ENCODE data around the gene USP31.
A peak's percentile ranks its signal among the peaks of the same experiment; 100 is the strongest.

The USP31 gene

DNA sequence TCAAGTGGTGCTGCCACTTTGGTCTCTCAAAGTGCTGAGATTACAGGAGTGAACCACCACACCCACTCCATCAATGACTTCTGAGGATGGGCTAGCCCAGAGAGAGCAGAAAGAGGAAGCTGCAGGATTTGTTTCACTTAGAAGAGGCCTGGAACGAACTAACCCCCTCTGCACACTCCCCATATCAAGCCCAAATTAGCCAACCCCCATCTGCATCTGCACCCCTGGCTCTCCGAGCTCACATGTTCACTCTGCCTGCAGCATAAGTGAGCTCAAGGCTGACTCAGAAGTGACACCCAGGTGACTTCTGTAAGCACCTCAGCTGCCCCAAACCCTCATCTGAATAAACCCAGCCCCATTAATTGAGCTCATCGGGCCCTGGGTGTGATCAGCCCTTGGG is 38.1 kb upstream of the USP31 start:
- Histone ChIP-seq H3K4me3 (ENCODE audit: low read depth, low read length) (no peak overlapping the region), H3K36me3 (no peaks in the 10 kb centered on the region), H3K9me3 (no peaks in the 10 kb centered on the region), H3K27me3 (peaks cover 50% of the 10 kb centered on the region), H3K4me1 (no peaks in the 10 kb centered on the region)
- TF ChIP-seq, protein P1, sequence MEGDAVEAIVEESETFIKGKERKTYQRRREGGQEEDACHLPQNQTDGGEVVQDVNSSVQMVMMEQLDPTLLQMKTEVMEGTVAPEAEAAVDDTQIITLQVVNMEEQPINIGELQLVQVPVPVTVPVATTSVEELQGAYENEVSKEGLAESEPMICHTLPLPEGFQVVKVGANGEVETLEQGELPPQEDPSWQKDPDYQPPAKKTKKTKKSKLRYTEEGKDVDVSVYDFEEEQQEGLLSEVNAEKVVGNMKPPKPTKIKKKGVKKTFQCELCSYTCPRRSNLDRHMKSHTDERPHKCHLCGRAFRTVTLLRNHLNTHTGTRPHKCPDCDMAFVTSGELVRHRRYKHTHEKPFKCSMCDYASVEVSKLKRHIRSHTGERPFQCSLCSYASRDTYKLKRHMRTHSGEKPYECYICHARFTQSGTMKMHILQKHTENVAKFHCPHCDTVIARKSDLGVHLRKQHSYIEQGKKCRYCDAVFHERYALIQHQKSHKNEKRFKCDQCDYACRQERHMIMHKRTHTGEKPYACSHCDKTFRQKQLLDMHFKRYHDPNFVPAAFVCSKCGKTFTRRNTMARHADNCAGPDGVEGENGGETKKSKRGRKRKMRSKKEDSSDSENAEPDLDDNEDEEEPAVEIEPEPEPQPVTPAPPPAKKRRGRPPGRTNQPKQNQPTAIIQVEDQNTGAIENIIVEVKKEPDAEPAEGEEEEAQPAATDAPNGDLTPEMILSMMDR (IDR thresholded peaks at IDR 0.05; ENCODE audit: low read depth, low read length), result no peak
- no peak for DNase-seq

DNA sequence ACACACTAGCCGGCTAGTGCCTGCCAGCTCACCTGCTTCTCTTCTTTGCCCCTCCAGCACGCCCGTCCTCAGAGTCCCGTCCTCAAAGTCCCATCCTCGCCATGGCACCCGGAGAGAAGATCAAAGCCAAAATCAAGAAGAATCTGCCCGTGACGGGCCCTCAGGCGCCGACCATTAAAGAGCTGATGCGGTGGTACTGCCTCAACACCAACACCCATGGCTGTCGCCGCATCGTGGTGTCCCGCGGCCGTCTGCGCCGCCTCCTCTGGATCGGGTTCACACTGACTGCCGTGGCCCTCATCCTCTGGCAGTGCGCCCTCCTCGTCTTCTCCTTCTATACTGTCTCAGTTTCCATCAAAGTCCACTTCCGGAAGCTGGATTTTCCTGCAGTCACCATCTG is 36.9 kb upstream of the USP31 start:
- Histone ChIP-seq H3K4me1 (no peaks in the 10 kb centered on the region), H3K27me3 (peaks cover 61% of the 10 kb centered on the region), H3K36me3 (no peaks in the 10 kb centered on the region), H3K4me3 (ENCODE audit: low read depth, low read length) (no peak overlapping the region), H3K9me3 (no peaks in the 10 kb centered on the region)
- TF ChIP-seq, protein P1 (IDR thresholded peaks at IDR 0.05; ENCODE audit: low read depth, low read length), result no peak
- no peak for DNase-seq

DNA sequence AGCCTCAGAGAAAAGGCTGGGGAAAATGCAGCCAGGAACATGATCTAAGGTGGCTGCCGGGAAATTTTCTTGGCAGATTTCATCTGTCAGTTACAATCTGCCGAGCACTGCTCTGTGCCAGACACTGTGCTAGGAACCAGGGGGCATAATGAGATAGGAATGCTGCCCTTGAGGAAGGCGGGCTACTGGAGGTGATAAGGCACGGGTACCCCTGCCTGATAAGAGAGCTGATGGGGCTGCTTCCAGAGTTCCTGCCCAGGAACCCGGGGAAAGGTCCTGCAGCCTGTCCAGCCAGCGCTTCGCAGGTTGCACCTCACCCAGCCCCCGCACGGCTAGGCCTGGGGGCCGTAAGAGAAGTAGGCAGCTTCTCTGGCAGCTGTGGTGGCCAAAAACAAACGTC is 36.4 kb upstream of the USP31 start:
- Histone ChIP-seq H3K9me3 (no peaks in the 10 kb centered on the region), H3K4me3 (ENCODE audit: low read depth, low read length) (no peak overlapping the region), H3K36me3 (no peaks in the 10 kb centered on the region), H3K27me3 (peaks cover 64% of the 10 kb centered on the region), H3K4me1 (no peaks in the 10 kb centered on the region)
- no peak for DNase-seq
- TF ChIP-seq, protein P1 (IDR thresholded peaks at IDR 0.05; ENCODE audit: low read depth, low read length), result no peak

DNA sequence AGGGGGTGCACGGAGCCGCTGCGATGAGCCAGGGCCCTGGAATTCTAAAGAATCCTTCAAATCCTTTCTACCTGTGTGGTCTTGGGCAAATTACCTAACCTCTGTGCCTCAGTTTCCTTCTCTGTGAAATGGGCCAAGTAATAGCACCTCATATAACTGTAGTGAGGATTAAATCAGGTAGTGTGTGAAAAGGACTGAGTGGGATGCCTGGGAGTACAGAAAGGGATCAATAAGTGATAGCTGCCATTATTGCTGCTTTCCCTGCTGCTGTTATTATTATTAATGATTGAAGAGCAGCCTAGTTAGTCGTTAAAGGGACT is 34.3 kb upstream of the USP31 start:
- Histone ChIP-seq H3K36me3 (no peaks in the 10 kb centered on the region), H3K9me3 (no peaks in the 10 kb centered on the region), H3K4me3 (ENCODE audit: low read depth, low read length) (no peak overlapping the region), H3K4me1 (no peaks in the 10 kb centered on the region), H3K27me3 (peaks cover 64% of the 10 kb centered on the region)
- no peak for DNase-seq
- TF ChIP-seq, protein P1 (IDR thresholded peaks at IDR 0.05; ENCODE audit: low read depth, low read length), result no peak

DNA sequence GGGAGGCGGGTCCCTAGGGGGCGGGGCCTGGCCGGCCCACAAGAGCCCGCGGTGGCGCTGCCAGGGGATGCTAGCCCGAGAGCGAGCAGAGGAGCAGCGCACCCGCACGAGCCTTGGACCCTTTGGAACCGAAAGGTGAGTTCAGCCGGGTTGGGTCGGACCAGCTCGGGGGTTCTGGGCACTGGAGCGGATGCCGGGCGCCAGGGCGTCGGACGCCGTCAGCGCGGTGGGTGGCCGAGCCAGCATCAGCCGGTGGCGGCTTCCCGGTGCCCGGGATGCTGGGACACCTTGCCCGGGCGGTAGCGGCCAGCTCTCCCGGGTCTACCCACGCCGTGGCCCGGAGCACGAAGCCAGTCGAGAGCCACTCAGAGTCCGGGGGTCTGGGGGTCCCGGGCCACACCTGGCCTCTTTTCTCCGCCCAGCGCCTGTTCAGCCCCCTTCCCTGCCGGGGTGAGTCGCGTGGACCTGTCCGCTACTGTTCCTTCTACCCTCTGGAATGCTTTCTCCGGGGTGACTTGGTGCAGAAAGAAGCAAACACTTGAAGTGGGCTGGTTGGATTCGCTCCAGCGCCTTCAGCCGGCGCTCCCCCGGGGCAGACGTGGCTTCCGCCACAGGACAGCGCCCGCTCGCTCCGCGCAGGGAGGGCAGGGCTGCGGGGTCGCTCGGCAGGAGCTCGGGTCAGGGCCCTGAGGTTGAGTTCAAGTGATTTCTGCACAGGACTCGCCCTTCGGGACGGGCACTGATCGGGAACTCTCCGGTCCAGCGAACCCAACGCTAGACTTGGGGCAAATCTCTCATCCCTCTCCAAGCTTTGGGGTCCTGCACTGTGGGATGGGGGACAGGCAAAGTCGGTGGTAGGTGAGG is 33.7 kb upstream of the USP31 start, which contains the start of gene SCNN1G:
SCNN1G (plus strand) TSS at position 67 of the 864 bp plus-strand sequence. CDS start 3,527 bp downstream, outside the sequence.
- Histone ChIP-seq H3K9me3 (no peaks in the 10 kb centered on the region), H3K27me3 (peaks cover 64% of the 10 kb centered on the region), H3K4me1 (no peaks in the 10 kb centered on the region), H3K4me3 (ENCODE audit: low read depth, low read length) (no peak within 1 kb of the TSS; the same call in 1 of the 2 replicates), H3K36me3 (no peaks in the 10 kb centered on the region)
- TF ChIP-seq, protein P1 (IDR thresholded peaks at IDR 0.05; ENCODE audit: low read depth, low read length), result no peak
- no peak for DNase-seq

DNA sequence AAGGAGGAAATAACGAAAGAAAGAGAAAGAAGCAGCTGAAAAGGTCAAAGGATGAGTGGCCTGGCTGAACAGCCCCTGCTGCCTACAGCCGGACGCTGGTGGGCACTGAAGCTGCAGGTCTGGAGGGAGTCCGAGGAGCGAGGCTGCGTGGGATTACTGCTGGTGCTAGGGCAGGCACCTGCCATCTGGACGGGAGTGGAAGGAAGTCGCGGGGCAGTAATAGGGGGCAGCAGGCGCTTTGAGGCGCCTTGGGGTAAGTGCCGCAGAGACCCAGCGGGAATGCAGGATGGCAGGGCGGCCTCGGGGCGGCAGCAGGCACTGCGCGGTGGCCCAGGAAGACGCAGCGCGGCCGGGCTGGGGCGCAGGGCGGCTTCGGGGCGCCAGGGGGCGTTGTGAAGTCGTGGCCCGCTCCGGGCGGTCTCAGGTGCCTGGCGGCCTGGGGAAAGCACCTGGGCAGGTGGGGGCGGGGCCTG is 33.0 kb upstream of the USP31 start:
- TF ChIP-seq, protein P1 (IDR thresholded peaks at IDR 0.05; ENCODE audit: low read depth, low read length), result peak; percentile 70
- peak; percentile 81 for DNase-seq
- no peaks in the 10 kb centered on the region for H3K36me3 ChIP-seq
- H3K9me3 ChIP-seq, result no peaks in the 10 kb centered on the region
- H3K4me3 ChIP-seq (ENCODE audit: low read depth, low read length), result no peak overlapping the region
- no peaks in the 10 kb centered on the region for H3K4me1 ChIP-seq
- peaks cover 58% of the 10 kb centered on the region for H3K27me3 ChIP-seq

Measured in BE2C (cell line).